SIG-M5 (cell line): ENCODE results near the gene GRAMD4.

Experiments
- DNase-seq: peaks from one replicate; lab custom pipeline; 2025; lab: John Stamatoyannopoulos, UW

GRAMD4 gene

DNA sequence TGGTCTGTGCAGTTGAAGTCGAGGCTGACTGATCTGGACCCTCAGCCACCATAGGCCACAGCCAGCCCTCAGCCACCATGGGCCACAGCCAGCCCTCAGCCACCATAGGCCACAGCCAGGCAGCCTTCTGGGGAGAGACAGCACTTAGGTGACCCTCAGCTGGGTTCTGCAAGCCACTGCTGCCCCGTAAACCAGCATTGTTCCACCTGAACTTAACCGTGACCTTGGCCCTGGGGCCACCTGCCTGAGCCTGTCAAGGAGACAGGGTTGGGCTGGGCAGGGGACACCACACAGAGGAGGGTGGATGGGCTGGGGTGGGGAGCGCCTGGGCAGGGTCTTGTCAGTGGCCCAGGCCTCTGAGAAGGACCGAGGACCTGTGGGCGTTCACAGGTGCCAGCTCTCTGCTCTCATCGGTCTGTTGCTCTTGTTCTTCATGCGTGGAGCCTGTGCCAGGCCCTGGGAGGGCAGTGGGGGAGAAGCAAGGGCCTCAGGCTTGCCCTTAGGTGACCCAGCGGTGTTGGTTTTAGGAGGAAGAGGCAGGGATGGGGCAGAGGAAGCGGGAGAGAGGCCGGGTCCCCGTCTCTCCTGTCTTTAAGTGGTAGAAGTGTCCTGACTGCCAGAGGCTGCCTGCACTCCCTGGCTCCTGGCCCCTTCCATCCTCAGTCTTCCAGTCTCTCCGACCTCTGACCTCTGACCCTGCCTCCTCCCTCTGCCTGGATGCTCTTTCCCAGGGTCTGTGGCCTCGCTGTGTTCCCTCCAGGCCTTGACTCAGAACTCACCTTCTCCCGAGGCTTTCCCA is 36.9 kb downstream of the GRAMD4 start:
- no peak for DNase-seq

DNA sequence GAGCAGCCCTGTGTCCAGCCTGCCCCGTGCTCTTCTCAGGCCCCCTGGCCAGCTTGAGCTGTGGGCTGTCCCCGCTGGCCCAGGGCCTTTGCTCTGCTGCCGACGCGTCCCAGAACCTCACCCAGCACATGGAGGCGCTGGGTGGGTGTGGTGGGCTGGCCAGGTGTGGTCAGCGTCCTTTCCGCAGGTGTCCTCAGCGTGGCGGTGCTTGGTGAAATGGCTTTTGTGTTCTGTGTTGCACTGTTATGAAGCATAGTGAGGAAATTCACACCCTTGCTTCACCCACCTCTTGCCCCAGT is 37.4 kb downstream of the GRAMD4 start:
- no peak for DNase-seq

DNA sequence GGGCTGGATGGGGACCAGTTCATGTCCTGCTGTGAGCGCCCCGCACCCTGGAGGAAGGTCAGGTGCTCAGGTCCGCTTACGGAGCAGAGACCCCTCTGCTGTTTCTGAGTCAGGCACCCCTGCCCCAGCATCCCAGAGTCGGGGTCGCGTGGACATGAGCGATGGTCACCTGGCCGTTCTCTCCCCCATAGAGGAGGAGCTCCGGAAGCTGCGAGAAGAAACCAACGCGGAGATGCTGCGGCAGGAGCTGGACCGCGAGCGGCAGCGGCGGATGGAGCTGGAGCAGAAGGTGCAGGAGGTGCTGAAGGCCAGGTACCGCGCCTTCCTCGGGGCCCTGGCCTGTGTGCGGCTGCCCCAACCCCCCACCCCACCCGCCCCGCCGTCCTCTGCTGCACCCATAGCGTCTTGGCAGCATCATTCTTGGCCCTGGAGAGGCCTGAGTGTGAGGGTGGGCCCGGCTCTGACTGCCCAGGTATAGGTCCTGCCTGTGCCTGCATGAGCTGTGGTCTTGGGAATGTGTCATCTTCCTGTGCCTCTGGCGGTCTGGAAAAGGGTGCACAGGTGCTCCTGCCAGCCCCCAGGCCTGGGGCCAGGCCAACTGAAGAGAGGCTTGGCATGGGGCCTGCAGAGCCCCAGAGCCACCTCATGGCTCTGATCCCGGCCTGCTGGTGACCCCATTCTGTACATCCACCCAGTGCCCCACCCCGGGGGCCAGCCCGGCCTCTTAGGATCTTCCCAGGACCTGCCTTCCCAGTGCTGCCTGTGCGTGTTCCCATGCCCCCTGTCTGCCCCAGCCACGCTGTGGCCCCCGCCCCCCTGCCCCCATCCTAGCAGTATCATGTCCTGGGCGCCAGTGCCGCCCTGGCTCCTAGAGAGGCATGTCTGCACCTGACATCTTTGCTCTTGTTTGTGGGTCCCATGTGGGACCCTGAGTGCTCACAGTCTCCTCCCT is 38.1 kb downstream of the GRAMD4 start:
- DNase-seq: no peak

DNA sequence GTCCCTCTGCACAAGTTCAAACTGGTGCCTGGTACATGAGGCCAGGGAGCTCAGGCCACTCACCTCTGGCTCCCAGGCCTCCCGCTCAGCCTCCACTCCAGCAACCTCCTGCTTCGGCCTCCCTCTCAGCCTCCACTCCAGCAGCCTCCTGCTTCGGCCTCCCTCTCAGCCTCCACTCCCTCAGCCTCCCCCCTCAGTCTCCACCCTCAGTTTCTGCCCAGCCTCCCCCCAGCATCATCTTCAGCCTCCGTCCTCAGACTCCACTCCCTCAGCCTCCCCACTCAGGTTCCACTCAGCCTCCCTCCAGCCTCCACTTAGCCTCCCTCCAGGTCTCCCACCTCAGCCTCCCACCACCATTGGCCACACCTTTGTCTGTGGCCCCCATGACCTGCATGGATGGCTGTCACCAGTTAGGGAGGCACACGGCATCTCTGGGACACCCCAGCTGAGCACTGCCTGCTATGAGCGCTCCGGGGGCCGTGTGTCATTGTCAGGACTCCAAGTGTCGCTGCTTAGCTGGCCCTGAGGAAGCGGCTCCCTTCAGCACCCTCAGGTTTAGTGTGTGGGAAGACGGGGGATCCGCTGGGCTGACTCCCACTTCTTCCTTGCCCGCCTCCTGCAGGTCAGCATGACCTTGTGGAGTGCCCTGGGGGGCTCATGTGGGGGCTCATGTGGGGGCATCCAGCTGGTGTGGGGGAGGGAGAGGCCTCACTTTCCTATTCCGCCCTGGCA is 39.0 kb downstream of the GRAMD4 start:
- no peak for DNase-seq

DNA sequence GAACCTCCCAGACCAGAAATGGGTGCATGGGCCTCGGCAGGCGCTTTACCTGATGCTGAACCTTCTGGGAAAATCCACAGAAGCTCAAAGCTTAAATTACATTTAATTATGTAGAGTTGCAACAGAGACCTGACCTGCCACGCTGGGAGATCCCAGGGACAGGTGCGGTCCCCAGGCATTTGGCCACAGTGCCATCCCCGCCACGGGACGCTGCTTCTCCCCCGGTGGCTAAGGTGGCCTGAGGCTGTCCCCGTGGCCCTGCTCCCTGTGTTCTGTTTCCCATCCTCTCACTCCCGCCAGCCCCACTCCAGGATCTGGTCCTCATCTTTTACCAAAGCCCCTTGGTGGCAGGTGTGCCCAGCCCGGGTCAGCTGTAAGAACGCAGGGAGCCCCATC is 39.6 kb downstream of the GRAMD4 start:
- no peak for DNase-seq

DNA sequence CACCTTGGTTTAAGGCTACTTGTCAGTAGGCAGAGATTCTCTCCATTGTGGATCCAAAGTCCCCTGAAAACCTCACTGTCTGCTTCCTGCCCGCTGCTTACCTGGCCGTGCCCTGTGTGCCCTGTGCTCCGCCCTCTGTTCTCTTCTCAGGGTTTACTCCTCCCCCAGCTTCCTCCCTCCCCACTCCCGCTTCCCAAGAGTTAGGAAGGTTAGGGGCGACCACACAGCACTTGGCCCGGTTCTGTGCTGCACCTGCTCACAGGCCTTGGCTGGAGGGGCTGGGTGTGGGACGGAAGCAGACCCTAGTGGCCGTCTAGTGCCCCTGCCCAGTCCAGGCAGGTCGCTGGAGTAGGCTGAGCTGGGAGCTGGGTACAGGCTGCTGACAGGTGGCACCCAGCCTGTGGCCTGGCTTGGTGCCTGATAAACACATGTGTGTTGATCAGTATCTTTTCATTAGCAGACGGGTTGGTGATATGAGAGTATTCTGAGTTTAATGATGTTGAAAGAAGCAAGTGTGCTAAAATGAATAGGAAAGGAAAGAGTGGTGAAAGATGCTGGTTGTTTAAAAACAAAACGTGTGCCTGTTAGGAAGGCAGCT is 40.5 kb downstream of the GRAMD4 start:
- DNase-seq: no peak

DNA sequence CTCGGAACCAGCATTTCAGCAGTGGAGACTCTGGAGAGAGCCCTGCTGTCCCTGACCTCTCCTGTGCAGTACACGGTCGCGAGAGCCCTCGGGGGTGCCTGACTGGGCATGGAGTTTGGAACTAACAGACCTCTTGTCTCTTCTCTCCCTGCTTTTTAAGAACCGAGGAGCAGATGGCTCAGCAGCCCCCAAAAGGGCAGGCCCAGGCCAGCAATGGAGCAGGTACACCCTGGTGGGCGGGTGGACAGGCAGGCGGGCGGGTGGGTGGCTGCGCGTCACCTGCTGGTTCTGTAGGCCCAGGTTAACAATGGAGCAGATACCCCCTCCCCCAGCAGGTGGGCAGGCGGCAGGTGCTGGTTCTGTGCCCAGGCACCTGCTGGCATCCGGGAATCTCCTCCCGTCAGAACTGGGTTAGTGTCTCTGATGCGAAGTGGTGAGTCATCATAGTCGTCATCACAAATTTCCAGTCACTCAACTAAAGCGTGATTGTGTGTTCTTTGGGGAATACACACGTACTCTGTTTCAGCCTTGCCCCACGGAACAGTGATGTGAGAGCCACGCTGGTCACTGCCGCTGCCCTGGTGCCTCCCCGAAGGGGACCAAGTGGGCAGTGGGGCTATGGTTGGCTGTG is 41.1 kb downstream of the GRAMD4 start:
- DNase-seq: no peak

DNA sequence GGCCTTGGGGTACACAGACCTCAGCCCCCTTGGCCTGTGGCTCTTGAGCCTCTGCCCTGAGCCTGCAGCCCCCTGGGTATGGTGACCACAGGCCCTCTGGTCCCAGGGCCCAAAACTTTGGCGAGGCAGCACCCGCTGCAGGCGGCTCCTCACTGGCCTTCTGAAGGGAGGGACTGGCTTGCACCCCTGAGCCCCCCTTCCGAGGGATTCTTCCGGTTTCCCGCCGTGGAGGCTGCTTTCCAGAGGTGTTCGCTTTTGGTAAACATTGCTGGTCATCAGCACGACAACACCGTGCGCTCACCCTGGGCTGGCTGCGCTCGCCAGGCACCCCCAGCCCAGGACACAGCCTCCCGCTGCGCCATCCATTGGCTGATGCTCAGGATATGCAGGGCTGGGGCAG is 42.0 kb downstream of the GRAMD4 start:
- no peak for DNase-seq

DNA sequence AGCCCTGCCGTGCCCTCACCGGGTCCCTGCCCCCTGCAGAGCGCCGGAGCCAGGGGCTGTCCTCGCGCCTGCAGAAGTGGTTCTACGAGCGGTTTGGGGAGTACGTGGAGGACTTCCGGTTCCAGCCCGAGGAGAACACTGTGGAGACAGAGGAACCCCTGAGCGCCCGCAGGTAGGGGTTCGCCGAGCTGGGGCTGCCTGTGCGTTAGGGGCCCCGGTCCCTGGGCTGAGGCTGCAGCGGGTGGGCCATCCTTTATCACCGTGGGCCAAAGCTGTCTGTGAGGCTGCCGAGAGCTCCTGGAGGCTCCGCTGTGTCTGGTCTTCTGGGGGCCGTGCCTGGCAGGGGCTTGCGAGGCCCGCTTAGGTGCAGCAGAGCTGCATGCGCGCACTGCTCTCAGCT is 42.8 kb downstream of the GRAMD4 start:
- no peak for DNase-seq

DNA sequence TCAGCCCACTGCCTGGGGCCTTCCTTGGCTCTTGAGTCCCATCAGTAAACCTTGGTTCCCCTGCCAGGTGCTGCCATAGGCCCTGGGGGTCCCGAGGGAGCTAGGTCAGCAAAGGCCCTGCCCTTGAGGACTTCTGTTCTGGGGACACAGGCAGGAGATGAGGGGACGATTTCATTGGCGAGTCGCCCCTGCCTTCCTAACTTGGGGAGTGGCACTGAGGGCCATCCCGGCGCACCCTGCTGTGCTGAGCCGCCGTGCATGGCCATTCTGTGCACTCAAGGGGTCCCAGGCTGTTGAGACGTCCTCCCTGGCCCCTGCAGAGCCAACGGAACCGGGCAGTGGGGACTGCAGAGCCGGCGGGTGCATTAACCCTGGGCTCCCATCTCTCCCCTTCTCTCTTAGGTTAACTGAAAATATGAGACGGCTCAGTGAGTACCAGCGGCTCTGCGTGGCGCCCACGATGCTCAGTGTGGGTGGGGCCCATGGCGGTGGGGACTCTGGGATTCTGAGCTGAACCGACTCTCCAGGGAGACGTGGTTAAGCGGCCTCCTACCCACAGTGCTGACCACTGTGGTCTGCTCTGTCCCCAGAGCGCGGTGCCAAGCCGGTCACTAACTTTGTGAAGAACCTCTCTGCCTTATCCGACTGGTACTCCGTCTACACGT is 43.4 kb downstream of the GRAMD4 start:
- DNase-seq: no peak

DNA sequence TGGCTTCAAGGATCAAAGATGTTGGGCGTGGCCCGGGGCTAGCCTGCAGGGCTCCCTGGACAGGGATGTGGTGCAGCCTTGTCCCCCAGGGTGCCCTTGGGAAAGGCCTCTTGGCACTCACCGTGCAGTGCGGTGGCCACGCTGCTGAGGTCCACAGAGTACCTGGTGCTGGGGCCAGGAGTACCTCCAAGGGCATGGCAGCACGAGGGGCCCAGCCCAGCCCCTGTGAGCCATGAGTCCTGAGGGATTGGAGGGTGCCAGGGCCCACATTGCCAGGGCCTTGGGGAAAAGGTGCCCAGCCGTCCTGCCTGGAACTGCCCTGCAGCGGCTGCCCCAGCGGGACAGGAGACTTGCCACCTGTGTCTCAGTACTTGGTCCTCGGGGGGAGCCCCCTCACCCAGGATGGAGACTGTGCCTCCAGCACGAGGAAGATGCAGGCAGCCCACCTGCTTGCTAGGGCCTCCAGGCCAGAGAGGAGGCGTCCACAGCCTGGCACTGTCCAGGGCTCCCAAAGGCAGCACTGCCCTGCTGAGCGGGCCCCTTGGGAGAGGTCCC is 44.2 kb downstream of the GRAMD4 start:
- no peak for DNase-seq

DNA sequence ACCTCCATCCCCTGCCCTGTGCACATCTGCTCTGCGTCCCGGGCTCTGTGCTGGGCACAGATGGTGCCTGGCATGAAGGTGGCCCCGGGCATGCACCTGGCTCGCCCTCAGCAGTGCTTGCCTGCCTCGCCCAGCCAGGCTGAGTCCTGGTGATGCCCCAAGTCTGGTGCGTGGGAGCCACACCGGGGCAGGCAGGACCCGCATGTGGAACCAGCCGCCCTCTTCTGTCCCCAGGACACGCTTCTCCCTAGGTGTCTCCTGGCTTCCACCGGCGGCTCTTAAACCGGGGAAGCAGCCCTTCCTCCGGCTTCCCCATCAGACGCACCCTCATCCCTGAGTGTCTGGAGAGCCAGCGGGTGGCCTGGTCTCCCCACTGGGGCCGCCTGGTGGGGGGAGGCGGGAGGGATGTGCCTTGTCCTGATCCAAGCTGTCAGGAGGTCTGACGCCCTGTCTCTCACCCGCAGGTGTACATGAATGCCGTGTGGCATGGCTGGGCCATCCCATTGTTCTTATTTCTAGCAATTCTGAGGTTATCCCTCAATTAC is 45.0 kb downstream of the GRAMD4 start:
- DNase-seq: no peak

DNA sequence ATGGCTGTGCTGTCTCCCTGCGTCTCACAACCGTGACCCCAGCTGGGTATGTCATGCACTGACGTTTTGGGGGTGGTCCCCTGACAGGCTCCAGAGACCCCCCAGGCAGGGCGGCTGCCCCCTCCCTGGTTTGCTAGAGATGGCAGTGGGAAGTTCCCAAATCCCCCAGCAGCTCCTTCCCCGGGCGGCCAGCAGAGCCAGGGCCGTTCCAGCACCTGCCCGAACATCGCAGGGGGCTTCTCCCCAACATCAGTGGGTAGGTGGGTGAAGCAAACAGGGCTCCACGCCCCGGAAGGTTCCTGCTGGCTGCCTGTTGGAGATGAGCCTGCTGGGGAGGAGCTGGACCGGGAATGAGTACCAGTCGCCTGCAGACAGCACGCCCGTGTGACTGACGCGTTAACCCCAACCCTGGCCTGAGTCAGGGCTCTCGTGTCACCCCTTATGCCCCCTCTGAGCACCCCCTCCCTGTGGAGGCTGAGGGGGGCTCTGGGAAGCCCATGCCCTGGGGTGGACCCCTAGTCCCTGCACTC is 45.6 kb downstream of the GRAMD4 start:
- no peak for DNase-seq

DNA sequence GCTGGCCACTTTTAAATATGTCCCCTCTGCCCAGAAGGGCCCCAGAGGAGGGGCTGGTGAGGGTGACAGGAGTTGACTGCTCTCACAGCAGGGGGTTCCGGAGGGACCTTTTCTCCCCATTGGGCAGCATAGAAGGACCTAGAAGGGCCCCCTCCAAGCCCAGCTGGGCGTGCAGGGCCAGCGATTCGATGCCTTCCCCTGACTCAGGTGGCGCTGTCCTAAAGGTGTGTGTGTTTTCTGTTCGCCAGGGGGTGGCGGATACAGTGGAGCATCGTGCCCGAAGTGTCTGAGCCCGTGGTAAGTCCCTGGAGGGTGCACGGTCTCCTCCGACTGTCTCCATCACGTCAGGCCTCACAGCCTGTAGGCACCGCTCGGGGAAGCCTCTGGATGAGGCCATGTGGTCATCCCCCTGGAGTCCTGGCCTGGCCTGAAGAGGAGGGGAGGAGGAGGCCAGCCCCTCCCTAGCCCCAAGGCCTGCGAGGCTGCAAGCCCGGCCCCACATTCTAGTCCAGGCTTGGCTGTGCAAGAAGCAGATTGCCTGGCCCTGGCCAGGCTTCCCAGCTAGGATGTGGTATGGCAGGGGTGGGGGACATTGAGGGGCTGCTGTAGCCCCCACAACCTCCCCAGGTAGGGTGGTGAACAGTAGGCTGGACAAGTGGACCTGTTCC is 46.5 kb downstream of the GRAMD4 start:
- DNase-seq: no peak

DNA sequence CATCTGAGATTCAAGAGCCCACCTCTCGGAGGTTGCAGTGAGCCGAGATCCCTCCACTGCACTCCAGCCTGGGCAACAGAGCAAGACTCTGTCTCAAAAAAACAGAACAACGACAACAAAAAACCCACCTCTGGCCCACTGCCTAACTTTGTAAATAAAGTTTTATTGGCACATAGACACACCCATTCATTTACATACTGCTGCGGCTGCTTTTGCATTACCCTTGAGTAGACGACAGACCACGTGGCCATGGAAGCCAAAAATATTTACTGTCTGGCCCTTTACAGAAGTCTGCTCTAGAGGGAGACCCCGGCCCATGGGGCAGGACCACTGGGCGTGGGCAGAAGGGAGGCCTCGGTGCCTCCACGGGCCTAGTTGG is 47.0 kb downstream of the GRAMD4 start:
- DNase-seq: no peak

DNA sequence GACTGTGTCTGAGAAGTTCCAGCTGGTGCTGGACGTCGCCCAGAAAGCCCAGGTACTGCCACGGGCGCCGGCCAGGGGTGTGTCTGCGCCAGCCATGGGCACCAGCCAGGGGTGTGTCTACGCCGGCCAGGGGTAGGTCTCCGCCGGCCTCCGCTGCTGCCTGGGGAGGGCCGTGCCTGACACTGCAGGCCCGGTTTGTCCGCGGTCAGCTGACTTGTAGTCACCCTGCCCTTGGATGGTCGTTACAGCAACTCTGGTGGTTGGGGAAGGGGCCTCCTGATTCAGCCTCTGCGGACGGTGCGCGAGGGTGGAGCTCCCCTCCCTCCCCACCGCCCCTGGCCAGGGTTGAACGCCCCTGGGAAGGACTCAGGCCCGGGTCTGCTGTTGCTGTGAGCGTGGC is 47.9 kb downstream of the GRAMD4 start:
- DNase-seq: no peak

DNA sequence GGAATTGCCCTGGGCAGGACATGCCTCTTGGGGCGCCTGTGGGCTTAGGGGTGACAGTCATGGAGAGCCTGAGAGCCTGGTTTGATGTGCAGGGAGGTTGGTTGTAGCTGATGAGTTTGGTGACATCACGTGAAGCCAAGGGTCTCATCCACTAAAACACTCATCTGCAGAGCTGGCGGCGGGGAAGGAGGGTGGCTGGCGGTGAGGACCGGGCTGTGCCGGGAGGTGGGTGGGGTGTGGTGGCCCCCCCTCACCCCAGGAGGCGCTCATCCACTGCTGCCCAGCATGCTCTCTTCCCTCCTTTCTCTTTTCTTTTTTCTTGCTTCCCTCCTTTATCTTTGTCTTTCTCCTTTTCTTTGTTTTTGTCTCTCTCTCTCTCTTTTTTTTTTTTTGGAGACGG is 49.0 kb downstream of the GRAMD4 start:
- no peak for DNase-seq

DNA sequence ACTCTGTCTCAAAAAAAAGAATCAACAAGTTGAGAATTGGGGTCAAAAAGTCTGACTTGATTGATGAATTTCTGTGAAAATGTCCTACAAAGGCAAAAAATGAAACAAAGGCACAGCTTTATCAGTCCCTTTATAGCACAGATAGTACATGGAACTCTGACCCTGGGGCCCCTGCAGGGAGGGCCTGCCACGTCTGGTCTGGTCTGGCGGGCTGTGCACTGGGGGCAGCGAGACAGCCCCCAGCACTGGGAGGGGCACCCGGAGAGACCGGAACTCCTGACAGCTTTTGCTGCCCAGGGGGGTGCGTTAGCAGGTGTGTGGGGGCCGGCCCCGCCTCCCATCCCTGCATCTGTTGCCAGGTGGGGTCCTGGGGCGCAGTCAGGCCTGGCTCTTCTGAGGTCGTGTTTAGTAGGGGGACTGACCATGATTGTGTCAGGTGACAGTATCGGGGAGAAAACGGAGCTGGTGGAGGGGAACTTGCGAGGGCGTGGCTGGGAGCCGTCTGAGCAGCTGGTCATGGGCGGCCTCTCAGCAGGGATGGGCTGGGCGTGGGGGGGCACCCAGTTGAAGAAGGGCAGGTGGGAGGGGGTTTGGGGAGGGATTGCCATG is 51.7 kb downstream of the GRAMD4 start:
- DNase-seq: no peak

DNA sequence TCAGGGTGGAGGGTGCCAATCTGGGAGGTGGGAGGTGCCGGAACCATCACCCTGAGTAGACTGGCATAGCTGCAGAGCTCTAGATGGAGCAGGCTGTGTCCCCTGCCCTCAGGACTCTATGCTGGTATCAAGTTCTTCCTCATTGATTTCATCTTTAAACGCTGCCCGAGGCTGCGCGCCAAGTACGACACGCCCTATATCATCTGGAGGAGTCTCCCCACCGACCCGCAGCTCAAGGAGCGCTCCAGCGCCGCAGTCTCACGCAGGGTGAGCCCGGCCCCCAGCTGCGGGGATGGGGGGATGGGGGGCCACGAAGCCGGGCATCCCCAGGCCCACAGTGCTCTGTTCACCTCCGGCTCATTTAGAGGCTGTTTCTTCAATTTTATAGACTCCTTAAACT is 52.5 kb downstream of the GRAMD4 start:
- DNase-seq: no peak

DNA sequence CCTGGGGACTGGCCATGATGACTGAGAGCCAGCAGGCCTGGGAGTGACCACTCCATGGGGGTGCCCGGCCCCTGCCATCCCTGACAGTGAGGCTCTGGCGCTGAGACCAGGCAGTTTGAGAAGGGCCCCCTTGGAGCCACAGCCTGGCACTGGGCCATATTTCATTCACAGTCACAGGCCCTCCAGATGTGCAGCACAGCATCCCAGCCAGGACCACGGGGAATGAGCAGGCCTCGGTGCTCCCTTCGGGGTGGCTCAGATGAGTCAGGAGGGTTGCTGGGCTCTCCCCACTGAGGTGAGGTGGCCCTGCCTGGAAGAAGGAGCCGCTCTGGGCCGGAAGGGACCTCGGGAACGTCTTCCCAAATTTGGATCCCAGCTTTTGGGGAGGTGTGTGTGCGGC is 53.0 kb downstream of the GRAMD4 start:
- no peak for DNase-seq
